ENCODE data around the gene ROS1.

The ROS1 gene

DNA sequence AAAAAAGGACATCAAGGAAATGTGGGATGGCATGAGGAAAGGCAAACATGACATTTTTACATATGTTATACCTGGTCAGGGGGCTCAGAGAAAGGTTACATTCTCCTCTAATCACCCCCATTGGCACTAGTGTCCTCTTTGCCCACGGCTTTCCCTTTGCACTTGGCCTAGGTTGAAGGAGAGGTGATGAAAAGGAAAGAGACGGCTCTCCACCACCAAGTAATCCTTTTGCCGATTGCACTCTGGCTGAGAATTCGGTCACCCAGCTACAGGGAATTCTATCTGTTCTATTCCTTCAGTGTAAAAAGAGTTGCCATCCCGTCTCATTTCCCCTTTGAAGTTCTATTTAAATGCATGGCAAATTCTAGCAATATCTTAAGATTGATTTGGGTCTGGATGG is 150.0 kb downstream of the ROS1 start:
- H3K27ac ChIP-seq, result no peak overlapping the region

GRCh38 chr6:117275205-117275604 is 150.5 kb downstream of the ROS1 start:
- no peak for TF ChIP-seq Cebpa-rat (IDR thresholded peaks at IDR 0.05)
- Histone ChIP-seq H4K20me1 (no peaks in the 10 kb centered on the region), H3K27me3 (no peaks in the 10 kb centered on the region), H3K9ac (no peak overlapping the region), H3K4me1 (peaks cover 8 to 26% (median 12%) of the 10 kb centered on the region in 10 experiments), H3K4me2 (no peak overlapping the region), H3K27ac (no peak overlapping the region), H3K4me3 (no peak overlapping the region), H3K36me3 (no peaks in the 10 kb centered on the region), H3K9me3 (replicated peaks in 1 of 11) (peaks cover 0 to 10% (median 9%) of the 10 kb centered on the region in 11 experiments; a peak in 20 of 22 replicates)

More for the DNA sequence above, 150.0 kb downstream of the ROS1 start:
- Histone ChIP-seq H3K9ac (no peak overlapping the region), H3K36me3 (no peaks in the 10 kb centered on the region), H4K20me1 (no peaks in the 10 kb centered on the region), H3K4me2 (no peak overlapping the region), H3K27me3 (no peaks in the 10 kb centered on the region), H3K9me3 (replicated peaks in 1 of 11) (peaks cover 0 to 5% (median 3%) of the 10 kb centered on the region in 11 experiments; a peak in 17 of 22 replicates), H3K4me1 (peaks cover 8 to 26% (median 12%) of the 10 kb centered on the region in 10 experiments), H3K4me3 (no peak overlapping the region)
- TF ChIP-seq Cebpa-rat (IDR thresholded peaks at IDR 0.05), result no peak

DNA sequence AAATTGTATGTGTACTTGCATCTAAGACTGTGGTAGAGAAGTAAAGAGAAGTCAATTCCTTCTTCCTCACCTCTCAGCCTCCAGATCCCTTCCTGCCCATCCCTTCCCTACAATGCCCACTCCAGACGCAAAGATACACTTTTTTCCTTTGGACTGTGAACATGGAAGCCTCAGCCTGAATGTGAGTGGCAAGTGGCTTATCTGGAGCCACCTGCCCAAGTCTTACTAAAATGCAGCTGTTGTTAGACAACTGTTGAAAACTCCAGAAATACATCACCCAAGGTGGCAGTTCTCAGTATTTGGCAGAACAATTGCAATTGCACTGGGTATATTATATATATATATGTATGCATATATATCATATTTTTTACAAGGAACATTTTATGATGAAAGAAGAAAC is 152.9 kb downstream of the ROS1 start:
- Histone ChIP-seq H3K9ac (peak overlapping the region in 1 of 11 experiments; percentile 49; a peak in 1 of 22 replicates), H3K4me2 (peak overlapping the region; percentile 26 to 82 (median 60); a peak in 21 of 22 replicates), H3K27me3 (peaks cover 0 to 10% (median under 1%) of the 10 kb centered on the region in 11 experiments; a peak in 7 of 22 replicates), H3K36me3 (no peaks in the 10 kb centered on the region), H3K27ac (peak overlapping the region in 5 of 11 experiments; percentile 6 to 68 (median 47); a peak in 8 of 22 replicates), H4K20me1 (no peaks in the 10 kb centered on the region), H3K4me1 (peaks cover 8 to 26% (median 12%) of the 10 kb centered on the region in 10 experiments), H3K9me3 (replicated peaks in 1 of 11) (peaks cover 0 to 15% (median 13%) of the 10 kb centered on the region in 11 experiments; a peak in 20 of 22 replicates), H3K4me3 (peak overlapping the region in 2 of 10 experiments; percentile 6 to 15; a peak in 2 of 20 replicates)
- TF ChIP-seq Cebpa-rat (IDR thresholded peaks at IDR 0.05), result no peak

GRCh38 chr6:117272032-117272866 is 153.5 kb downstream of the ROS1 start:
- H3K27ac ChIP-seq, result peak overlapping the region in 5 of 11 experiments; percentile 22 to 68 (median 47); a peak in 9 of 22 replicates
- TF ChIP-seq Cebpa-rat (IDR thresholded peaks at IDR 0.05), result peak in 1 of 11 experiments; percentile 19; a peak in 1 of 22 replicates
- H3K9me3 ChIP-seq (replicated peaks in 1 of 11), result peaks cover 0 to 15% (median 13%) of the 10 kb centered on the region in 11 experiments; a peak in 20 of 22 replicates
- peak overlapping the region in 2 of 11 experiments; percentile 5 to 49; a peak in 2 of 22 replicates for H3K9ac ChIP-seq
- peak overlapping the region; percentile 26 to 82 (median 60) for H3K4me2 ChIP-seq
- peaks cover 0 to 15% (median 5%) of the 10 kb centered on the region in 11 experiments; a peak in 8 of 22 replicates for H3K27me3 ChIP-seq
- peaks cover 8 to 27% (median 12%) of the 10 kb centered on the region in 10 experiments for H3K4me1 ChIP-seq
- H3K36me3 ChIP-seq, result no peaks in the 10 kb centered on the region
- H4K20me1 ChIP-seq, result no peaks in the 10 kb centered on the region
- H3K4me3 ChIP-seq, result peak overlapping the region in 3 of 10 experiments; percentile 6 to 16 (median 15); a peak in 3 of 20 replicates

GRCh38 chr6:117270843-117271507 is 154.8 kb downstream of the ROS1 start:
- peaks cover 0 to 25% (median 10%) of the 10 kb centered on the region in 11 experiments; a peak in 10 of 22 replicates for H3K27me3 ChIP-seq
- no peaks in the 10 kb centered on the region for H3K36me3 ChIP-seq
- H3K9ac ChIP-seq, result no peak overlapping the region
- TF ChIP-seq Cebpa-rat (IDR thresholded peaks at IDR 0.05), result no peak
- H3K4me1 ChIP-seq, result peaks cover 8 to 36% (median 12%) of the 10 kb centered on the region in 10 experiments
- no peak overlapping the region for H3K27ac ChIP-seq
- H4K20me1 ChIP-seq, result no peaks in the 10 kb centered on the region
- peak overlapping the region in 1 of 11 experiments; percentile 81; a peak in 1 of 22 replicates for H3K4me2 ChIP-seq
- H3K9me3 ChIP-seq (replicated peaks in 1 of 11), result peaks cover under 1 to 19% (median 15%) of the 10 kb centered on the region in 11 experiments; a peak in 20 of 22 replicates
- H3K4me3 ChIP-seq, result no peak overlapping the region

DNA sequence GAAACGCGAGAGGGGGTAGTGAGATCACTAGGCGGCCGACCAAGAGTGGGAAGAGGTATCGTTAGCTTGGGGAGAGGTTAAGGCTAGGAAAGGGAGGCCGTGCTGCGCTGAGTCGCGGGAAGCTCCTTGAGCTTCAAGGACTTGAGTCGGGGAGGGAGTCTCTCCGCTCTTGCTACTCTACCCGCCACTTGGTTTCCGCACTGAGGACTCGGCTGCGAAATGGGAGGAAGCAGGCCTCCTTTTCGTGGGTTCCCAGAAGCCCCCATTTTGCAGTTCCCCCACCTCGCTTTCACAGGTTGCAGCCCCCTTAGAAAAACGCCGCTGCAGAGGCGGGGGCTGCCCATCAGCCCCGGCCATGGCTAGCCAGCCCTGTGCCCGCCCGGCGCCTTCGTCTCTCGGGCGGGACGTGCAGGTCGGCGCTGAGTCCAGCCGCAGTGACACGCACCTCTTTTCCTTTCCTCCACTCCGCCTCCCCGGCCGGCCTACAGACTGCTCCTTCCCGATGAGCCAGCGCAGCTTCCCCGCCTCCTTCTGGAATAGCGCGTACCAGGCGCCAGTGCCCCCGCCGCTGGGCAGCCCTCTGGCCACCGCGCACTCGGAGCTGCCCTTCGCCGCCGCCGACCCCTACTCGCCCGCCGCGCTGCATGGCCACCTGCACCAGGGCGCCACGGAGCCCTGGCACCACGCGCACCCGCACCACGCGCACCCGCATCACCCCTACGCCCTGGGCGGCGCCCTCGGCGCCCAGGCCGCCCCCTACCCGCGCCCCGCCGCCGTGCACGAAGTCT is 155.5 kb downstream of the ROS1 start:
- no peak overlapping the region for H3K4me2 ChIP-seq
- peaks cover 5 to 25% (median 21%) of the 10 kb centered on the region in 11 experiments; a peak in 21 of 22 replicates for H3K9me3 ChIP-seq (replicated peaks in 1 of 11)
- H3K27me3 ChIP-seq, result peaks cover 0 to 26% (median 10%) of the 10 kb centered on the region in 11 experiments; a peak in 10 of 22 replicates
- H4K20me1 ChIP-seq, result no peaks in the 10 kb centered on the region
- H3K4me1 ChIP-seq, result peaks cover 8 to 36% (median 12%) of the 10 kb centered on the region in 10 experiments
- no peak overlapping the region for H3K27ac ChIP-seq
- no peak for TF ChIP-seq Cebpa-rat (IDR thresholded peaks at IDR 0.05)
- no peak overlapping the region for H3K9ac ChIP-seq
- H3K4me3 ChIP-seq, result no peak overlapping the region
- no peaks in the 10 kb centered on the region for H3K36me3 ChIP-seq

- H3K4me1 ChIP-seq, result peaks cover 8 to 36% (median 12%) of the 10 kb centered on the region in 10 experiments
- H4K20me1 ChIP-seq, result no peaks in the 10 kb centered on the region
- no peak overlapping the region for H3K4me3 ChIP-seq
- no peak overlapping the region for H3K9ac ChIP-seq
- TF ChIP-seq Cebpa-rat (IDR thresholded peaks at IDR 0.05), result no peak
- H3K4me2 ChIP-seq, result no peak overlapping the region
- peaks cover 0 to 26% (median 10%) of the 10 kb centered on the region in 11 experiments; a peak in 10 of 22 replicates for H3K27me3 ChIP-seq
- no peak overlapping the region for H3K27ac ChIP-seq
- no peaks in the 10 kb centered on the region for H3K36me3 ChIP-seq
- H3K9me3 ChIP-seq (replicated peaks in 1 of 11), result peaks cover 10 to 31% (median 26%) of the 10 kb centered on the region in 11 experiments
Observed at GRCh38 chr6:117269638-117270054, 156.1 kb downstream of the ROS1 start.

GRCh38 chr6:117268924-117269323 is 156.8 kb downstream of the ROS1 start:
- Histone ChIP-seq H3K27me3 (peaks cover 0 to 26% (median 10%) of the 10 kb centered on the region in 11 experiments; a peak in 10 of 22 replicates), H3K36me3 (no peaks in the 10 kb centered on the region), H3K27ac (no peak overlapping the region), H4K20me1 (no peaks in the 10 kb centered on the region), H3K4me1 (peaks cover 8 to 36% (median 12%) of the 10 kb centered on the region in 10 experiments), H3K9ac (no peak overlapping the region), H3K4me2 (no peak overlapping the region), H3K9me3 (replicated peaks in 1 of 11) (peaks cover 18 to 38% (median 32%) of the 10 kb centered on the region in 11 experiments), H3K4me3 (no peak overlapping the region)
- no peak for TF ChIP-seq Cebpa-rat (IDR thresholded peaks at IDR 0.05)

All from BLaER1 treated with 17β-estradiol and CSF1 and Interleukin-3, amounts not matched to agents 10 nM and 100 nM (cell line).